Stimulated activated CD4-positive, alpha-beta T cell treated with anti-CD3 and anti-CD28 coated beads, Interleukin-2, amount 100 ng/mL, for 24 hours (primary cell): ENCODE data around the gene TGFBR1.

Experiments
- DNase-seq, 2 donors: peaks; one replicate each; pipeline ENCODE4 v3.0.0-alpha.2; 2020

TGFBR1 gene

GRCh38 chr9:99172124-99173091 lies 67.5 kb downstream of the TGFBR1 start:
- no peak for DNase-seq

- no peak for DNase-seq
Observed at GRCh38 chr9:99173570-99174504, 68.9 kb downstream of the TGFBR1 start.

- DNase-seq, result no peak
Observed at GRCh38 chr9:99176527-99177013, 71.7 kb downstream of the TGFBR1 start.

GRCh38 chr9:99177576-99178366 lies 72.9 kb downstream of the TGFBR1 start:
- no peak for DNase-seq

GRCh38 chr9:99178912-99179872 lies 74.3 kb downstream of the TGFBR1 start:
- DNase-seq, result no peak

GRCh38 chr9:99180199-99180598 lies 75.3 kb downstream of the TGFBR1 start:
- no peak for DNase-seq

- DNase-seq, result no peak
Observed at GRCh38 chr9:99180662-99181061, 75.7 kb downstream of the TGFBR1 start.

GRCh38 chr9:99181206-99181605 lies 76.3 kb downstream of the TGFBR1 start:
- no peak for DNase-seq

GRCh38 chr9:99181621-99182020 lies 76.7 kb downstream of the TGFBR1 start:
- no peak for DNase-seq

GRCh38 chr9:99182356-99182755 lies 77.4 kb downstream of the TGFBR1 start:
- DNase-seq, result no peak

GRCh38 chr9:99183616-99184015 lies 78.7 kb downstream of the TGFBR1 start:
- DNase-seq, result no peak

- DNase-seq, result no peak
Observed at GRCh38 chr9:99184110-99184474, 79.2 kb downstream of the TGFBR1 start.

GRCh38 chr9:99184475-99185347 lies 79.8 kb downstream of the TGFBR1 start:
- DNase-seq, result peak; percentile 77 to 81

GRCh38 chr9:99185348-99185632 lies 80.4 kb downstream of the TGFBR1 start:
- DNase-seq, result no peak

- no peak for DNase-seq
Observed at GRCh38 chr9:99185934-99186333, 81.0 kb downstream of the TGFBR1 start.

GRCh38 chr9:99187311-99187710 lies 82.4 kb downstream of the TGFBR1 start:
- DNase-seq, result no peak

- no peak for DNase-seq
Observed at GRCh38 chr9:99189186-99189585, 84.3 kb downstream of the TGFBR1 start.

- DNase-seq, result no peak
Observed at GRCh38 chr9:99189887-99190596, 85.1 kb downstream of the TGFBR1 start.

- DNase-seq, result no peak
Observed at GRCh38 chr9:99190597-99191283, 85.8 kb downstream of the TGFBR1 start.
